ENCODE measurements around the gene GAPVD1.
"Not testable (repeated sequence)": the region's sequence is repeated elsewhere in the genome, so short reads cannot be mapped to it uniquely, and the experiment has no call there.

The GAPVD1 gene

GRCh38 chr9:125297917-125298316 lies 36.3 kb downstream of the GAPVD1 start:
- H3K27me3 ChIP-seq (ENCODE audit: control insufficient read depth in 5 of 5, insufficient read depth in 4 of 5, low read length in 5 of 5), result no peaks in the 10 kb centered on the region
- no peak overlapping the region for H3K27ac ChIP-seq (ENCODE audit: low read depth, low read length)
- H3K4me1 ChIP-seq (ENCODE audit: control insufficient read depth in 5 of 5, insufficient read depth in 5 of 5, low read length in 5 of 5), result peaks cover 0 to 4% (median 0%) of the 10 kb centered on the region in 5 donors
- H3K36me3 ChIP-seq (ENCODE audit: control insufficient read depth in 5 of 5, insufficient read depth in 5 of 5, low read length in 5 of 5), result peaks cover 13 to 34% (median 18%) of the 10 kb centered on the region in 5 donors
- no peak overlapping the region for H3K4me3 ChIP-seq (ENCODE audit: low read depth in 1 of 5, low read length in 5 of 5)
- H3K9me3 ChIP-seq (ENCODE audit: control insufficient read depth in 5 of 5, low read length in 5 of 5), result no peaks in the 10 kb centered on the region
- H3K9ac ChIP-seq (ENCODE audit: low read length in 5 of 5), result no peak overlapping the region

GRCh38 chr9:125302241-125302640 lies 40.6 kb downstream of the GAPVD1 start:
- H3K9me3 ChIP-seq (ENCODE audit: control insufficient read depth in 5 of 5, low read length in 5 of 5), result no peaks in the 10 kb centered on the region
- H3K9ac ChIP-seq (ENCODE audit: low read length in 5 of 5), result no peak overlapping the region
- no peak overlapping the region for H3K27ac ChIP-seq (ENCODE audit: low read depth, low read length)
- no peaks in the 10 kb centered on the region for H3K27me3 ChIP-seq (ENCODE audit: control insufficient read depth in 5 of 5, insufficient read depth in 4 of 5, low read length in 5 of 5)
- H3K4me3 ChIP-seq (ENCODE audit: low read depth in 1 of 5, low read length in 5 of 5), result no peak overlapping the region
- no peaks in the 10 kb centered on the region for H3K4me1 ChIP-seq (ENCODE audit: control insufficient read depth in 5 of 5, insufficient read depth in 5 of 5, low read length in 5 of 5)
- H3K36me3 ChIP-seq (ENCODE audit: control insufficient read depth in 5 of 5, insufficient read depth in 5 of 5, low read length in 5 of 5), result peaks cover 16 to 59% (median 38%) of the 10 kb centered on the region in 5 donors

GRCh38 chr9:125304273-125304672 lies 42.6 kb downstream of the GAPVD1 start:
- H3K4me1 ChIP-seq (ENCODE audit: control insufficient read depth in 5 of 5, insufficient read depth in 5 of 5, low read length in 5 of 5), result no peaks in the 10 kb centered on the region
- no peak overlapping the region for H3K9ac ChIP-seq (ENCODE audit: low read length in 5 of 5)
- no peak overlapping the region for H3K4me3 ChIP-seq (ENCODE audit: low read depth in 1 of 5, low read length in 5 of 5)
- no peaks in the 10 kb centered on the region for H3K27me3 ChIP-seq (ENCODE audit: control insufficient read depth in 5 of 5, insufficient read depth in 4 of 5, low read length in 5 of 5)
- no peaks in the 10 kb centered on the region for H3K9me3 ChIP-seq (ENCODE audit: control insufficient read depth in 5 of 5, low read length in 5 of 5)
- H3K27ac ChIP-seq (ENCODE audit: low read depth, low read length), result no peak overlapping the region
- H3K36me3 ChIP-seq (ENCODE audit: control insufficient read depth in 5 of 5, insufficient read depth in 5 of 5, low read length in 5 of 5), result peaks cover 26 to 72% (median 50%) of the 10 kb centered on the region in 5 donors

GRCh38 chr9:125312411-125312810 lies 50.8 kb downstream of the GAPVD1 start:
- Histone ChIP-seq H3K27me3 (ENCODE audit: control insufficient read depth in 5 of 5, insufficient read depth in 4 of 5, low read length in 5 of 5) (no peaks in the 10 kb centered on the region), H3K4me1 (ENCODE audit: control insufficient read depth in 5 of 5, insufficient read depth in 5 of 5, low read length in 5 of 5) (no peaks in the 10 kb centered on the region), H3K9me3 (ENCODE audit: control insufficient read depth in 5 of 5, low read length in 5 of 5) (no peaks in the 10 kb centered on the region), H3K27ac (ENCODE audit: low read depth, low read length) (no peak overlapping the region), H3K36me3 (ENCODE audit: control insufficient read depth in 5 of 5, insufficient read depth in 5 of 5, low read length in 5 of 5) (peaks cover 35 to 71% (median 48%) of the 10 kb centered on the region in 5 donors), H3K4me3 (ENCODE audit: low read depth in 1 of 5, low read length in 5 of 5) (no peak overlapping the region), H3K9ac (ENCODE audit: low read length in 5 of 5) (no peak overlapping the region)

- not testable (repeated sequence) for H3K27me3 ChIP-seq (ENCODE audit: control insufficient read depth in 5 of 5, insufficient read depth in 4 of 5, low read length in 5 of 5); H3K9ac ChIP-seq (ENCODE audit: low read length in 5 of 5); H3K4me3 ChIP-seq (ENCODE audit: low read depth in 1 of 5, low read length in 5 of 5); H3K27ac ChIP-seq (ENCODE audit: low read depth, low read length); H3K4me1 ChIP-seq (ENCODE audit: control insufficient read depth in 5 of 5, insufficient read depth in 5 of 5, low read length in 5 of 5); H3K9me3 ChIP-seq (ENCODE audit: control insufficient read depth in 5 of 5, low read length in 5 of 5)
- peaks cover 32 to 66% (median 46%) of the 10 kb centered on the region in 5 donors for H3K36me3 ChIP-seq (ENCODE audit: control insufficient read depth in 5 of 5, insufficient read depth in 5 of 5, low read length in 5 of 5)
Measured at GRCh38 chr9:125316359-125316758, 54.7 kb downstream of the GAPVD1 start.

GRCh38 chr9:125317704-125318103 lies 56.1 kb downstream of the GAPVD1 start:
- Histone ChIP-seq H3K4me3 (ENCODE audit: low read depth in 1 of 5, low read length in 5 of 5) (no peak overlapping the region), H3K9ac (ENCODE audit: low read length in 5 of 5) (no peak overlapping the region)

GRCh38 chr9:125321496-125321895 lies 59.9 kb downstream of the GAPVD1 start:
- Histone ChIP-seq H3K9ac (ENCODE audit: low read length in 5 of 5) (no peak overlapping the region), H3K4me3 (ENCODE audit: low read depth in 1 of 5, low read length in 5 of 5) (no peak overlapping the region), H3K36me3 (ENCODE audit: control insufficient read depth in 5 of 5, insufficient read depth in 5 of 5, low read length in 5 of 5) (peaks cover 25 to 59% (median 31%) of the 10 kb centered on the region in 5 donors), H3K9me3 (ENCODE audit: control insufficient read depth in 5 of 5, low read length in 5 of 5) (peaks cover 0 to 6% (median 0%) of the 10 kb centered on the region in 5 donors), H3K4me1 (ENCODE audit: control insufficient read depth in 5 of 5, insufficient read depth in 5 of 5, low read length in 5 of 5) (peaks cover 0 to 5% (median 0%) of the 10 kb centered on the region in 5 donors), H3K27ac (ENCODE audit: low read depth, low read length) (no peak overlapping the region), H3K27me3 (ENCODE audit: control insufficient read depth in 5 of 5, insufficient read depth in 4 of 5, low read length in 5 of 5) (no peaks in the 10 kb centered on the region)

More at GRCh38 chr9:125317704-125318103, 56.1 kb downstream of the GAPVD1 start:
- no peaks in the 10 kb centered on the region for H3K27me3 ChIP-seq (ENCODE audit: control insufficient read depth in 5 of 5, insufficient read depth in 4 of 5, low read length in 5 of 5)
- no peaks in the 10 kb centered on the region for H3K4me1 ChIP-seq (ENCODE audit: control insufficient read depth in 5 of 5, insufficient read depth in 5 of 5, low read length in 5 of 5)
- peaks cover 29 to 63% (median 39%) of the 10 kb centered on the region in 5 donors for H3K36me3 ChIP-seq (ENCODE audit: control insufficient read depth in 5 of 5, insufficient read depth in 5 of 5, low read length in 5 of 5)
- peaks cover 0 to 6% (median 0%) of the 10 kb centered on the region in 5 donors for H3K9me3 ChIP-seq (ENCODE audit: control insufficient read depth in 5 of 5, low read length in 5 of 5)
- H3K27ac ChIP-seq (ENCODE audit: low read depth, low read length), result no peak overlapping the region

- Histone ChIP-seq H3K9ac (ENCODE audit: low read length in 5 of 5) (no peak overlapping the region), H3K36me3 (ENCODE audit: control insufficient read depth in 5 of 5, insufficient read depth in 5 of 5, low read length in 5 of 5) (peaks cover 22 to 50% (median 33%) of the 10 kb centered on the region in 5 donors), H3K27ac (ENCODE audit: low read depth, low read length) (no peak overlapping the region), H3K9me3 (ENCODE audit: control insufficient read depth in 5 of 5, low read length in 5 of 5) (no peaks in the 10 kb centered on the region), H3K27me3 (ENCODE audit: control insufficient read depth in 5 of 5, insufficient read depth in 4 of 5, low read length in 5 of 5) (no peaks in the 10 kb centered on the region), H3K4me1 (ENCODE audit: control insufficient read depth in 5 of 5, insufficient read depth in 5 of 5, low read length in 5 of 5) (peaks cover 0 to 5% (median 0%) of the 10 kb centered on the region in 5 donors), H3K4me3 (ENCODE audit: low read depth in 1 of 5, low read length in 5 of 5) (no peak overlapping the region)
Measured at GRCh38 chr9:125323615-125324014, 62.0 kb downstream of the GAPVD1 start.

GRCh38 chr9:125325826-125326225 lies 64.2 kb downstream of the GAPVD1 start:
- Histone ChIP-seq H3K27ac (ENCODE audit: low read depth, low read length) (no peak overlapping the region), H3K4me3 (ENCODE audit: low read depth in 1 of 5, low read length in 5 of 5) (no peak overlapping the region), H3K27me3 (ENCODE audit: control insufficient read depth in 5 of 5, insufficient read depth in 4 of 5, low read length in 5 of 5) (no peaks in the 10 kb centered on the region), H3K36me3 (ENCODE audit: control insufficient read depth in 5 of 5, insufficient read depth in 5 of 5, low read length in 5 of 5) (peaks cover 22 to 49% (median 43%) of the 10 kb centered on the region in 5 donors), H3K4me1 (ENCODE audit: control insufficient read depth in 5 of 5, insufficient read depth in 5 of 5, low read length in 5 of 5) (peaks cover 0 to 17% (median 8%) of the 10 kb centered on the region in 5 donors), H3K9ac (ENCODE audit: low read length in 5 of 5) (no peak overlapping the region), H3K9me3 (ENCODE audit: control insufficient read depth in 5 of 5, low read length in 5 of 5) (no peaks in the 10 kb centered on the region)

- H3K27ac ChIP-seq (ENCODE audit: low read depth, low read length), result peak overlapping the region; percentile 50
- H3K9me3 ChIP-seq (ENCODE audit: control insufficient read depth in 5 of 5, low read length in 5 of 5), result no peaks in the 10 kb centered on the region
- no peak overlapping the region for H3K9ac ChIP-seq (ENCODE audit: low read length in 5 of 5)
- peaks cover 0 to 17% (median 8%) of the 10 kb centered on the region in 5 donors for H3K4me1 ChIP-seq (ENCODE audit: control insufficient read depth in 5 of 5, insufficient read depth in 5 of 5, low read length in 5 of 5)
- H3K36me3 ChIP-seq (ENCODE audit: control insufficient read depth in 5 of 5, insufficient read depth in 5 of 5, low read length in 5 of 5), result peaks cover 28 to 65% (median 49%) of the 10 kb centered on the region in 5 donors
- no peak overlapping the region for H3K4me3 ChIP-seq (ENCODE audit: low read depth in 1 of 5, low read length in 5 of 5)
- H3K27me3 ChIP-seq (ENCODE audit: control insufficient read depth in 5 of 5, insufficient read depth in 4 of 5, low read length in 5 of 5), result no peaks in the 10 kb centered on the region
Measured at GRCh38 chr9:125329978-125330377, 68.4 kb downstream of the GAPVD1 start.
